NOMO-1 treated with DMSO at 0.1 percent for 48 hours (cell line): ENCODE results near the gene C19orf38.
"Not testable (repeated sequence)": the region's sequence is repeated elsewhere in the genome, so short reads cannot be mapped to it uniquely, and the experiment has no call there.

Experiments used
- DNase-seq: peaks from one replicate; lab custom pipeline; 2025; ENCODE audit not compliant: unreplicated experiment; lab: John Stamatoyannopoulos, UW

Gene C19orf38

GRCh38 chr19:10820173-10820572 lies 28.0 kb upstream of the C19orf38 start:
- no peak for DNase-seq

GRCh38 chr19:10823690-10824089 lies 24.5 kb upstream of the C19orf38 start:
- DNase-seq: no peak

- DNase-seq: no peak
These were observed 22.0 kb upstream of the C19orf38 start for GRCh38 chr19:10826231-10826630.

- DNase-seq: no peak
These were observed 21.4 kb upstream of the C19orf38 start for GRCh38 chr19:10826846-10827245.

- peak; percentile 5 for DNase-seq
These were observed 19.0 kb upstream of the C19orf38 start for GRCh38 chr19:10828981-10829821.

GRCh38 chr19:10829967-10830366 lies 18.2 kb upstream of the C19orf38 start:
- DNase-seq: no peak

- DNase-seq: no peak
These were observed 17.8 kb upstream of the C19orf38 start for GRCh38 chr19:10830370-10830769.

- no peak for DNase-seq
These were observed 17.1 kb upstream of the C19orf38 start for GRCh38 chr19:10830931-10831779.

GRCh38 chr19:10831987-10832938 lies 16.0 kb upstream of the C19orf38 start:
- DNase-seq: no peak

- no peak for DNase-seq
These were observed 15.3 kb upstream of the C19orf38 start for GRCh38 chr19:10832939-10833296.

GRCh38 chr19:10835089-10835753 lies 13.0 kb upstream of the C19orf38 start:
- DNase-seq: no peak

GRCh38 chr19:10835754-10836478 lies 12.3 kb upstream of the C19orf38 start, which contains the start of gene TMED1:
TMED1 (minus strand) TSS chr19:10836212; CDS start chr19:10836191, 21 bp downstream.
- DNase-seq: peak; percentile 99

- DNase-seq: peak; percentile 92
These were observed 11.5 kb upstream of the C19orf38 start for GRCh38 chr19:10836479-10837330.

- DNase-seq: not testable (repeated sequence)
These were observed 10.6 kb upstream of the C19orf38 start for GRCh38 chr19:10837649-10838048.

- DNase-seq: no peak
These were observed 9.8 kb upstream of the C19orf38 start for GRCh38 chr19:10838377-10838776.

- no peak for DNase-seq
These were observed 8.8 kb upstream of the C19orf38 start for GRCh38 chr19:10839114-10840050.

GRCh38 chr19:10842788-10843187 lies 5.4 kb upstream of the C19orf38 start:
- no peak for DNase-seq
